K562 (cell line): Measurements from ENCODE around the gene KCNJ4. TPM values are rescaled to one million over a fixed set of nuclear protein-coding genes. Genes with fewer than 3 reads are reported as not detected.
"Not testable (repeated sequence)": the region's sequence is repeated elsewhere in the genome, so short reads cannot be mapped to it uniquely, and the experiment has no call there.

Source experiments
- ATAC-seq: fragments of 200-7000 bp; cut with Tn5 transposase; 3 replicates; pipeline ENCODE4 v1.9.1; 2020; ENCODE audit warnings: moderate library complexity
- BruUV-seq: library from RNA; stranded (reverse); fragments of 400-500 nt; replicated peaks from 2 replicates; lab custom pipeline; 2021; lab: Mats Ljungman, UMichigan
- CTCF ChIA-PET: fragments of 300-600 bp; formaldehyde crosslinking; extraction: SDS; loops from one replicate; lab custom pipeline; 2021; ENCODE audit warnings: low intra/inter-chr PET ratio; lab: Yijun Ruan, JAX
- POLR2A ChIA-PET: fragments of 300-600, 350-650 bp; sonication (Branson Sonifier 250); formaldehyde crosslinking; extraction: SDS; loops from one replicate; lab custom pipeline; 2021; ENCODE audit warnings: antibody characterized with exemption, inconsistent platforms; lab: Yijun Ruan, JAX
- DNase-seq, 4 experiments: peaks; one replicate each; pipeline versions ENCODE4 v3.0.0 to v3.0.0-alpha.2; 2011 to 2018; ENCODE audit warnings: low spot score in 3 of 4, mixed read lengths in 3 of 4; ENCODE audit errors: extremely low read depth in 1 of 4
- FAIRE-seq: peaks from 2 replicates; lab custom pipeline; 2011; peaks lifted over from hg19 to GRCh38; lab: Jason Lieb, UNC
- H2AFZ ChIP-seq: 2 replicates; pipeline ENCODE4 v1.6.0; 2011; ENCODE audit warnings: low read depth, low read length, control low read depth, inconsistent platforms
- H3K27ac ChIP-seq: fragments of 200-600 bp; 3 replicates; pipeline ENCODE4 v1.8.0; 2011; ENCODE audit warnings: low read depth, mild to moderate bottlenecking, control low read depth, inconsistent platforms, low read length, moderate library complexity, mixed read lengths; ENCODE audit errors: extremely low read depth
- H3K27me3 ChIP-seq, 2 experiments: fragments of 300-600 bp in 1 of 2; 2 replicates in 1 of 2; 3 replicates in 1 of 2; pipeline versions ENCODE4 v1.6.0 to v1.8.0; 2011; ENCODE audit warnings: inconsistent platforms in 2 of 2, low read length in 2 of 2, mild to moderate bottlenecking in 1 of 2, mixed read lengths in 1 of 2, moderate library complexity in 1 of 2; ENCODE audit not compliant: control insufficient read depth in 2 of 2, insufficient read depth in 2 of 2
- H3K36me3 ChIP-seq: fragments of 300-600 bp; 3 replicates; pipeline ENCODE4 v1.8.0; 2011; ENCODE audit warnings: mild to moderate bottlenecking, low read length, inconsistent platforms; ENCODE audit not compliant: control insufficient read depth, insufficient read depth
- H3K4me1 ChIP-seq, 2 experiments: fragments of 200-600 bp in 1 of 2; replicated peaks in 1 of 2; 2 replicates in 1 of 2; 3 replicates in 1 of 2; pipeline versions ENCODE4 v1.5.1 to v1.8.0; 2011; ENCODE audit warnings: inconsistent platforms in 2 of 2, low read length in 2 of 2, mild to moderate bottlenecking in 1 of 2, mixed read lengths in 1 of 2, moderate library complexity in 1 of 2; ENCODE audit not compliant: control insufficient read depth in 2 of 2, insufficient read depth in 2 of 2
- H3K4me2 ChIP-seq: 2 replicates; pipeline ENCODE4 v1.6.1; 2011; ENCODE audit warnings: low read length, control low read depth, inconsistent platforms, mixed read lengths; ENCODE audit not compliant: insufficient read depth
- H3K4me3 ChIP-seq: fragments of 200-600 bp; sonication (generic), shearing (Covaris generic); 2 replicates; pipeline ENCODE4 v1.5.1; 2016; ENCODE audit warnings: control low read depth, inconsistent platforms
- H3K79me2 ChIP-seq: fragments of 200-600 bp; 3 replicates; pipeline ENCODE4 v1.8.0; 2011; ENCODE audit warnings: low read length, inconsistent platforms; ENCODE audit not compliant: control insufficient read depth, insufficient read depth
- H3K9ac ChIP-seq, 2 experiments: 2 replicates each; pipeline versions ENCODE4 v1.6.0 to v1.6.1; 2011; ENCODE audit warnings: low read depth in 2 of 2, low read length in 2 of 2, control low read depth in 1 of 2, inconsistent platforms in 1 of 2, mild to moderate bottlenecking in 1 of 2, mixed read lengths in 1 of 2; ENCODE audit not compliant: insufficient read depth in 1 of 2
- H3K9me1 ChIP-seq: one replicate; pipeline ENCODE4 v1.6.0; 2011; ENCODE audit warnings: inconsistent platforms, mild to moderate bottlenecking, low read length, moderate library complexity; ENCODE audit not compliant: control insufficient read depth, insufficient read depth
- H3K9me3 ChIP-seq: replicated peaks from 2 replicates; pipeline ENCODE4 v1.5.1; 2011; ENCODE audit warnings: low read depth, low read length, inconsistent platforms; ENCODE audit not compliant: control insufficient read depth, insufficient read depth
- H4K20me1 ChIP-seq: replicated peaks from 2 replicates; pipeline ENCODE4 v1.6.1; 2011; ENCODE audit warnings: low read length, inconsistent platforms, mixed read lengths; ENCODE audit not compliant: control insufficient read depth, insufficient read depth
- ARNT ChIP-seq, 2 experiments: fragments of 450-650 bp; IDR thresholded peaks; 2 replicates each; pipeline ENCODE4 v1.6.1; 2016; ENCODE audit warnings: mild to moderate bottlenecking in 1 of 2
- HIVEP1 ChIP-seq: fragments of 250-450 bp; sonication (Bioruptor Pico); IDR thresholded peaks from 2 replicates; pipeline ENCODE4 v1.4.0; 2020; ENCODE audit warnings: mild to moderate bottlenecking
- IRF2 ChIP-seq: sonication (generic); formaldehyde crosslinking; IDR thresholded peaks from 2 replicates; pipeline ENCODE4 v1.8.1; 2022; ENCODE audit warnings: mild to moderate bottlenecking, missing genetic modification reagents
- KHSRP ChIP-seq: fragments of 450-650 bp; IDR thresholded peaks from 2 replicates; pipeline ENCODE4 v1.6.1; 2017
- POLR2AphosphoS2 ChIP-seq: IDR thresholded peaks from 2 replicates; pipeline ENCODE4 v1.6.1; 2012; ENCODE audit warnings: low read length, improper control_type of control experiment
- PURB ChIP-seq: sonication (generic); formaldehyde crosslinking; IDR thresholded peaks from 2 replicates; pipeline ENCODE4 v1.9.0; 2021; ENCODE audit warnings: low read depth, mild to moderate bottlenecking, missing genetic modification reagents
- ZNF146 ChIP-seq: IDR thresholded peaks from one replicate; pipeline ENCODE4 v1.6.1; 2018; ENCODE audit warnings: missing compliant biosample characterization; ENCODE audit not compliant: unreplicated experiment
- ZNF41 ChIP-seq: fragments of 250-450 bp; sonication (Bioruptor Pico); conservative IDR thresholded peaks from 2 replicates; pipeline ENCODE4 v1.4.0; 2020; ENCODE audit warnings: mild to moderate bottlenecking
- WGBS: fragments of 100-300 bp; shearing (Covaris generic); methylation state at CpG from one replicate; pipeline ENCODE4 v1.1.6; 2016; ENCODE audit warnings: low coverage, mixed read lengths; ENCODE audit not compliant: insufficient coverage; ENCODE audit errors: missing lambda C conversion rate; 5-methylcytosine and 5-hydroxymethylcytosine counted together
- in situ Hi-C: fragments of 300-500 bp; cut with MboI; formaldehyde crosslinking; loops from 4 replicates; pipeline ENCODE4 v1.15.0; 2018; ENCODE audit warnings: inconsistent platforms, mixed read lengths
- intact Hi-C: fragments of 100-400 bp; cut with micrococcal nuclease; formaldehyde crosslinking; loops from 2 replicates; pipeline ENCODE4 v1.14.2; 2022
- polyA plus RNA-seq, 8 experiments: library from polyadenylated mRNA; depleted of rRNA in 4 of 8; stranded (reverse) in 5 of 8; unstranded in 3 of 8; fragments of >200 nt; fragmentation: Nextera tagmentation in 2 of 8; fragmentation: Illumina TruSeq in 1 of 8; extraction: Ambion mirVana in 2 of 8; extraction: Trizol in 1 of 8; gene quantifications; 2 replicates each; pipeline versions ENCODE4 v1.2.1 to v1.2.3, GENCODE V29; 2011 to 2014; ENCODE audit warnings: inconsistent platforms in 1 of 8, missing spikeins in 1 of 8
- total RNA-seq, 7 experiments: library from RNA; depleted of rRNA in 6 of 7; stranded (reverse); fragments of >200 nt in 6 of 7; fragmentation: Illumina TruSeq in 2 of 7; extraction: Trizol in 2 of 7; gene quantifications; 2 replicates each; pipeline versions ENCODE4 v1.2.1 to v1.2.3, GENCODE V29; 2011 to 2021; ENCODE audit warnings: low replicate concordance in 1 of 7

KCNJ4 gene
- total and polyA plus RNA-seq, 9 of the 15 experiments (the other 6 are each of a cell fraction or from before 2014, with no cell fraction given), result 0.07 to 0.55 (median 0.09) TPM; not detected in 4

DNA sequence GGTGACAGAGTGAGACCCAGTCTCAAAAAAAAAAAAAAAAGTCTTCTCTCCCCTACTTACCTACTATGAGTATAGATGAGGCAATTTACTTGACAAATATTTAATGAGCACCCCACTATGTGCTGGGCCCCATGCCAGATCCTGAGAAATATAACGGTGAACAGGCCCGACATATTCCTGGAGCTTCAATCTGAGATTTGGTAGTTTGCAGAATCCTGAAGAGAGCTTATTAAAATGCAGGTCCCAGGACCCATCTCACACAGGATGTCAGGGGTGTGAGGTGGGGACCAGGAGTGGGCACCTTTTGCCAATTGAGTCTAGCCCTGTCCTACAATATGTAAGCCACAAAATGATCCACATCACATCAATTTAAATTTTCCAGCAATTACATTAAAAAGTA is 44.0 kb downstream of the KCNJ4 start:
- DNase-seq (no peak), ATAC-seq (no peak), FAIRE-seq (no peak)
- Histone ChIP-seq H3K79me2 (no peaks in the 10 kb centered on the region), H3K36me3 (no peaks in the 10 kb centered on the region), H3K9ac (no peak overlapping the region), H3K4me1 (peaks cover 0 to 14% of the 10 kb centered on the region in 2 experiments; a peak in 2 of 5 replicates), H3K4me2 (no peak overlapping the region), H2AFZ (no peak overlapping the region), H3K9me1 (no peaks in the 10 kb centered on the region), H3K27me3 (no peaks in the 10 kb centered on the region), H3K4me3 (no peak overlapping the region), H4K20me1 (no peaks in the 10 kb centered on the region), H3K27ac (no peak overlapping the region), H3K9me3 (no peaks in the 10 kb centered on the region)
- intact Hi-C loops, result loop anchor here (5.0 kb wide), 1 partner anchor 161 kb away; the partner anchor contains the start of gene DMC1
- in situ Hi-C loops, result no loop called here
- TF ChIP-seq ZNF41 (no peak), KHSRP (no peak), IRF2 (CRISPR knock-in tag) (no peak), ARNT (IDR thresholded peaks at IDR 0.05) (no peak), POLR2AphosphoS2 (no peak), HIVEP1 (no peak), PURB (CRISPR knock-in tag) (no peak), ZNF146 (CRISPR knock-in tag) (no peak)
- 43% methylated on average over 1 of the region's 2 CpGs for WGBS
- POLR2A ChIA-PET, result interaction anchor here (0.6 kb wide), 1 partner anchor 12 kb away, joined by 5 read pairs; no protein-coding TSS in a partner anchor
- BruUV-seq, result no TSS peak
- CTCF ChIA-PET, result no interaction called here

- POLR2A ChIA-PET, H3K27ac ChIP-seq, DNase-seq, H3K9me3 ChIP-seq, H3K9me1 ChIP-seq, CTCF ChIA-PET, H3K36me3 ChIP-seq, H3K4me3 ChIP-seq, H3K4me2 ChIP-seq, FAIRE-seq, H2AFZ ChIP-seq, BruUV-seq, H4K20me1 ChIP-seq, H3K9ac ChIP-seq, H3K79me2 ChIP-seq, ATAC-seq, H3K27me3 ChIP-seq, in situ Hi-C loops: not testable (repeated sequence)
- peaks cover 0 to 12% of the 10 kb centered on the region in 2 experiments; a peak in 2 of 5 replicates for H3K4me1 ChIP-seq
- 100% methylated on average over 1 of the region's 35 CpGs for WGBS
- intact Hi-C loops, result loop anchor here (5.0 kb wide), 1 partner anchor 162 kb away; the partner anchor contains the start of gene DMC1
Observed at GRCh38 chr22:38409916-38410315, 45.1 kb downstream of the KCNJ4 start.
